ENCODE results near the gene HYAL4.

Gene HYAL4

DNA sequence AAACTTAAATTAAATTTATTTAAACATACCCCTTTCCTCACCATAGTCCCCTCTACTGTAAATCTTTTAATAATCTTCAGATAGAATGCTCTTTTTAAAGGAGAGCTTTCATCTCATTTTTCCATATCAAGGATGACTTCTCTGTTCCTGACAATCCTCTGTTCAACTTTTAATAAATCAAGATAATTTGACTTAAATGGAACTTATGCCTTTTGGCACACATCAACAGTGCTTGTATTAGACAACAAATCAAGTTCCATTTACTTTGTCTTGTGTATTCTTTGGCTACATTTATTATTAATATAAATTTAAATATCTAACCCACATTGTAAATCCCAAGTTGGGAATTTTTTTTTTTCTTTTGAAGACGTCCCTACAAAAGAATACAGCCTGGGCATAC lies 42.7 kb upstream of the HYAL4 start:
- Histone ChIP-seq H3K4me3 (ENCODE audit: low read depth, low read length) (no peak overlapping the region), H3K27ac (no peak overlapping the region), H3K36me3 (replicated peaks) (no peaks in the 10 kb centered on the region), H3K27me3 (replicated peaks) (no peaks in the 10 kb centered on the region)
- TF ChIP-seq CTCF (IDR thresholded peaks at IDR 0.05; ENCODE audit: low read depth, low read length, missing control alignments) = no peak
- in situ Hi-C loops (cut with HindIII; ENCODE audit: low pct_ligation_motif_present, low sequenced_read_pairs) = no loop called here
- DNase-seq = no peak

DNA sequence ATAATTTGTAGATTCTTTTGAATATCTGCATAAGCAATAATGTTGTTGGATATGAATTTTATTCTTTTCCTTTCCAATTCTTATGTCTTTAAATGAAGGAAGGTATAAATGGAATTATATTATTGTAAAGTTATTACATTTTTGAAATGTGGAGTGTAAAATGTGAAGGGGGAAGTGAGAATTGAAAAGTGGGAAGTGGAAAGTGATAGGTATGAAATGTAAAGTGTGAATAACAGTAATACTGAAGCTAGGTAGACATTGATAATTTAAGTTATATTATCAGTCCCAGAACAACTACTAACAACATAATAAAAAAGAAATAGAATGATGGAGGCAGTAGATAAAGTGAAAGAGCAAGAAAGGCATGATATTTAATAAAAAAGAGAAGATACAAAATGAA lies 39.7 kb upstream of the HYAL4 start:
- Histone ChIP-seq H3K27me3 (replicated peaks) (no peaks in the 10 kb centered on the region), H3K36me3 (replicated peaks) (no peaks in the 10 kb centered on the region), H3K4me3 (ENCODE audit: low read depth, low read length) (no peak overlapping the region), H3K27ac (no peak overlapping the region)
- no peak for DNase-seq
- no peak for TF ChIP-seq CTCF (IDR thresholded peaks at IDR 0.05; ENCODE audit: low read depth, low read length, missing control alignments)
- in situ Hi-C loops (cut with HindIII; ENCODE audit: low pct_ligation_motif_present, low sequenced_read_pairs) = no loop called here

DNA sequence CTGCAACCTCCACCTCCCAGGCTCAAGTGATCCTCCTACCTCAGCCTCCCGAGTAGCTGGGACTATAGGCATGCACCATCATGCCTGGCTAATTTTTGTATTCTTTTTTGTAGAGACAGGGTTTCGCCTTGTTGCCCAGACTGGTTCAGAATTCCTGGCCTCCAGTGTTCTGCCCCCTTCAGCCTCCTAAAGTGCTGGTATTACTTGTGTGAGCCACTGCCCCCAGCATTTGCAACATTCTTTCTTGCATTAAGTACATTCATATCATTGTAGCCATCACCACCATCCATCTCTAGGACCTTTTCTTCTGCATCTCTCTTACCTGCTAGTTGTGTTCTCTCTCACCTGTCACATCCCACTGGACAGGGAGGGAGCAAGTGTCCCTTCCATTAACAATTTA lies 35.5 kb upstream of the HYAL4 start:
- H3K27ac ChIP-seq = no peak overlapping the region
- in situ Hi-C loops (cut with HindIII; ENCODE audit: low pct_ligation_motif_present, low sequenced_read_pairs) = no loop called here

DNA sequence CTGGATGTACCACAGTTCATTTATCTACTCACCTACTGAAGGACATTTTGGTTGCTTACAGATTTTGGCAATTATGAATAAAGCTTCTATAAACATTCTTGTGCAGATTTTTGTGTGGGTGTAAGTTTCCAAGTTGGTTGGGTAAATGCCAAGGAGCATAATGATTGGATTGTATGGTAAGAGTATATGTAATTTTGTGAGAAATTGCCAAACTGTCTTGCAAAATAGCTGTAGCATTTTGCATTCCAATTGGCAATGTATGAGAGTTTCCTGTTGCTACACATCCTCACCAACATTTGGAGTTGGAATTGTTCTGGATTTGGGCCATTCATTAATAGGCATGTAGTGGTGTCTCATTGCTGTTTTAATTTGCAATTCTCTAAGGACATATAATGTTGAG lies 33.9 kb upstream of the HYAL4 start:
- in situ Hi-C loops (cut with HindIII; ENCODE audit: low pct_ligation_motif_present, low sequenced_read_pairs) = no loop called here
- no peak for TF ChIP-seq CTCF (IDR thresholded peaks at IDR 0.05; ENCODE audit: low read depth, low read length, missing control alignments)
- H3K27ac ChIP-seq = no peak overlapping the region
- H3K4me3 ChIP-seq (ENCODE audit: low read depth, low read length) = no peak overlapping the region
- no peaks in the 10 kb centered on the region for H3K27me3 ChIP-seq (replicated peaks)
- DNase-seq = no peak
- no peaks in the 10 kb centered on the region for H3K36me3 ChIP-seq (replicated peaks)

More for the DNA sequence above, 35.5 kb upstream of the HYAL4 start:
- no peak overlapping the region for H3K4me3 ChIP-seq (ENCODE audit: low read depth, low read length)
- no peak for DNase-seq
- H3K27me3 ChIP-seq (replicated peaks) = no peaks in the 10 kb centered on the region
- H3K36me3 ChIP-seq (replicated peaks) = no peaks in the 10 kb centered on the region
- no peak for TF ChIP-seq CTCF (IDR thresholded peaks at IDR 0.05; ENCODE audit: low read depth, low read length, missing control alignments)

DNA sequence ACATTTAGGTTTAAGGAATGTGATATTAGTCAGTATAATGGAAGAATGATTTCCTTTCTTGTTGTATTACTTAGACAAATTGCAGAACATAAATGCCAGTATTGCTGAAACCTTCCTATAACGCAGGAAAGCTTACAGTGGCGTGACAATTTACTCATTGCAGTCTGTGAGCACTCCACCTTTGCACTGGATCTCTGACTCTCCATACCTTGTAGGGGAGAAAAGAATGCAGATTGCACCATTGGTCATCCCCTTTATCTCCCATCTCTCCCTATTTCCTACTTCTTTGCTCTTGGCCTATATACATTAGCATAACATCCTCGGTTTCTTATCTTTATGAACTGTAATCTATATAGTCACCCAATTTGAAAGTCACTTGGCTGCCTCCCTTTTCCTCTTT lies 28.1 kb upstream of the HYAL4 start:
- Histone ChIP-seq H3K36me3 (replicated peaks) (no peaks in the 10 kb centered on the region), H3K27me3 (replicated peaks) (no peaks in the 10 kb centered on the region)
- in situ Hi-C loops (cut with HindIII; ENCODE audit: low pct_ligation_motif_present, low sequenced_read_pairs) = no loop called here

More for the DNA sequence above, 28.1 kb upstream of the HYAL4 start:
- TF ChIP-seq CTCF (IDR thresholded peaks at IDR 0.05; ENCODE audit: low read depth, low read length, missing control alignments) = no peak
- DNase-seq = no peak
- Histone ChIP-seq H3K27ac (no peak overlapping the region), H3K4me3 (ENCODE audit: low read depth, low read length) (no peak overlapping the region)
